Loucy (cell line): Measurements from ENCODE around the gene GPATCH11.

Experiments
- CTCF ChIP-seq: fragments of 200-600 bp; sonication (generic); conservative IDR thresholded peaks from 2 replicates; pipeline ENCODE4 v1.5.1; 2014; ENCODE audit warnings: mild to moderate bottlenecking, antibody characterized with exemption, low read length
- EZH2phosphoT487 ChIP-seq: fragments of 200-600 bp; IDR thresholded peaks from 2 replicates; pipeline ENCODE4 v1.6.1; 2018; ENCODE audit warnings: antibody characterized with exemption, mild to moderate bottlenecking, moderate library complexity, borderline replicate concordance

GRCh38 chr2:37096568-37096967, 12.2 kb downstream of the GPATCH11 start:
- TF ChIP-seq CTCF (no peak), EZH2phosphoT487 (no peak)
